Measurements from ENCODE around the gene NKD2.

NKD2 gene

GRCh38 chr5:1047332-1047965 is 38.8 kb downstream of the NKD2 start:
- DNase-seq: no peak

GRCh38 chr5:1048162-1048721 is 39.6 kb downstream of the NKD2 start:
- DNase-seq: no peak

GRCh38 chr5:1048861-1049838 is 40.5 kb downstream of the NKD2 start:
- no peak for DNase-seq

GRCh38 chr5:1050423-1051365 is 42.1 kb downstream of the NKD2 start:
- DNase-seq: no peak

- no peak for DNase-seq
These were observed 42.7 kb downstream of the NKD2 start for GRCh38 chr5:1051366-1051720.

- no peak for DNase-seq
These were observed 43.5 kb downstream of the NKD2 start for GRCh38 chr5:1052076-1052475.

- DNase-seq: no peak
These were observed 44.2 kb downstream of the NKD2 start for GRCh38 chr5:1052641-1053390.

- no peak for DNase-seq
These were observed 44.9 kb downstream of the NKD2 start for GRCh38 chr5:1053391-1054017.

GRCh38 chr5:1054018-1054798 is 45.6 kb downstream of the NKD2 start:
- no peak for DNase-seq

- DNase-seq: no peak
These were observed 46.5 kb downstream of the NKD2 start for GRCh38 chr5:1054799-1055775.

GRCh38 chr5:1055896-1056610 is 47.5 kb downstream of the NKD2 start:
- DNase-seq: no peak

GRCh38 chr5:1056611-1057484 is 48.2 kb downstream of the NKD2 start:
- no peak for DNase-seq

- no peak for DNase-seq
These were observed 49.0 kb downstream of the NKD2 start for GRCh38 chr5:1057485-1058082.

GRCh38 chr5:1058083-1058945 is 49.7 kb downstream of the NKD2 start:
- no peak for DNase-seq

- DNase-seq: no peak
These were observed 50.6 kb downstream of the NKD2 start for GRCh38 chr5:1058988-1059883.

All from stimulated activated CD4-positive, alpha-beta T cell treated with anti-CD3 and anti-CD28 coated beads, Interleukin-1b, Interleukin-23, amount 100 ng/mL, for 48 hours (primary cell).